ENCODE data around the gene CELA2B. TPM values are rescaled to one million over a fixed set of nuclear protein-coding genes. Genes with fewer than 3 reads are reported as not detected.

The CELA2B gene
- total and polyA plus RNA-seq, 9 of the 15 experiments (the other 6 are each of a cell fraction or from before 2014, with no cell fraction given): 0.25 to 2.1 (median 0.38) TPM; not detected in 5

DNA sequence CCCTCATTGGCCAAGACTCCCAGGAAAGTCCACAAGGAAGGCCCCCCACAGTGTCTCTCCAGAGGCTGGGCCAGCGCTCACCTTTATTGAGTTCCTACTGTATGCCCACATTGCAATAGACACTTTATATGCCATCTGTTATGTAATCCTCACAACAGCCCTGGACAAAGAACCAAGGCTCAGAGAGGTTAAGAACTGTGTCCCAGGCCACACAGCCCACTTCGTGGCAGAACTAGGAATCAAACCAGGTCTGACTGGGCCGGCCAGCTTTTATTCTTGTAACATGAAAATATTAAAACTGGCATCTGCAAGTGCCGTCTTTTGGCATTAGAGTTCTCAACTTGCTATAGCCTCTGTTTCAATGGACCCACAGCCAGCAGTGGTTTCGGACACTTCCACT is 33.1 kb upstream of the CELA2B start:
- Histone ChIP-seq H2AFZ (ENCODE audit: low read depth, low read length) (no peak overlapping the region), H3K9me1 (ENCODE audit: control insufficient read depth, insufficient read depth, low read length) (no peaks in the 10 kb centered on the region), H3K27me3 (ENCODE audit: control insufficient read depth in 2 of 2, insufficient read depth in 2 of 2, low read length in 2 of 2) (no peaks in the 10 kb centered on the region), H3K9ac (ENCODE audit: insufficient read depth in 1 of 2, low read depth in 2 of 2, low read length in 2 of 2) (no peak overlapping the region), H3K27ac (ENCODE audit: extremely low read depth, low read depth, low read length) (no peak overlapping the region), H3K4me1 (replicated peaks in 1 of 2; ENCODE audit: control insufficient read depth in 2 of 2, insufficient read depth in 2 of 2, low read length in 2 of 2) (peaks cover 7 to 19% of the 10 kb centered on the region in 2 experiments; a peak in 4 of 5 replicates), H3K9me3 (replicated peaks; ENCODE audit: control insufficient read depth, insufficient read depth, low read depth, low read length) (no peaks in the 10 kb centered on the region), H3K79me2 (ENCODE audit: control insufficient read depth, insufficient read depth, low read length) (no peaks in the 10 kb centered on the region), H3K4me2 (ENCODE audit: insufficient read depth, low read length) (no peak overlapping the region), H3K4me3 (no peak overlapping the region), H3K36me3 (ENCODE audit: control insufficient read depth, insufficient read depth, low read length) (no peaks in the 10 kb centered on the region), H4K20me1 (replicated peaks; ENCODE audit: control insufficient read depth, insufficient read depth, low read length) (no peaks in the 10 kb centered on the region)
- BruUV-seq (replicated peaks): no TSS peak
- CTCF ChIA-PET (ENCODE audit: low intra/inter-chr PET ratio): no interaction called here
- POLR2A ChIA-PET: interaction anchor here (0.8 to 2.2 kb wide), 2 partner anchors 11 to 340 kb away, joined by 3 to 12 read pairs; no protein-coding TSS in a partner anchor
- WGBS (ENCODE audit: insufficient coverage, low coverage, missing lambda C conversion rate): 50% methylated on average over 5 of the region's 5 CpGs
- FAIRE-seq (no peak), ATAC-seq (no peak), DNase-seq (ENCODE audit: extremely low read depth in 1 of 4, low spot score in 3 of 4) (no peak)
- intact Hi-C loops (cut with micrococcal nuclease): no loop called here
- in situ Hi-C loops (cut with MboI): no loop called here
- TF ChIP-seq, protein P1, sequence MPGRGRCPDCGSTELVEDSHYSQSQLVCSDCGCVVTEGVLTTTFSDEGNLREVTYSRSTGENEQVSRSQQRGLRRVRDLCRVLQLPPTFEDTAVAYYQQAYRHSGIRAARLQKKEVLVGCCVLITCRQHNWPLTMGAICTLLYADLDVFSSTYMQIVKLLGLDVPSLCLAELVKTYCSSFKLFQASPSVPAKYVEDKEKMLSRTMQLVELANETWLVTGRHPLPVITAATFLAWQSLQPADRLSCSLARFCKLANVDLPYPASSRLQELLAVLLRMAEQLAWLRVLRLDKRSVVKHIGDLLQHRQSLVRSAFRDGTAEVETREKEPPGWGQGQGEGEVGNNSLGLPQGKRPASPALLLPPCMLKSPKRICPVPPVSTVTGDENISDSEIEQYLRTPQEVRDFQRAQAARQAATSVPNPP (IDR thresholded peaks at IDR 0.05; ENCODE audit: borderline replicate concordance, insufficient read depth, insufficient read length): no peak
- no peak for TF ChIP-seq CBFA2T2 (conservative IDR thresholded peaks at IDR 0.05)
- TF ChIP-seq ZNF282 (CRISPR knock-in tag; IDR thresholded peaks at IDR 0.05): no peak
- peak; percentile 52; the same call in 1 of the 2 replicates for TF ChIP-seq BCOR (IDR thresholded peaks at IDR 0.05)
- no peak for TF ChIP-seq CC2D1A (IDR thresholded peaks at IDR 0.05)
- TF ChIP-seq, protein P2, sequence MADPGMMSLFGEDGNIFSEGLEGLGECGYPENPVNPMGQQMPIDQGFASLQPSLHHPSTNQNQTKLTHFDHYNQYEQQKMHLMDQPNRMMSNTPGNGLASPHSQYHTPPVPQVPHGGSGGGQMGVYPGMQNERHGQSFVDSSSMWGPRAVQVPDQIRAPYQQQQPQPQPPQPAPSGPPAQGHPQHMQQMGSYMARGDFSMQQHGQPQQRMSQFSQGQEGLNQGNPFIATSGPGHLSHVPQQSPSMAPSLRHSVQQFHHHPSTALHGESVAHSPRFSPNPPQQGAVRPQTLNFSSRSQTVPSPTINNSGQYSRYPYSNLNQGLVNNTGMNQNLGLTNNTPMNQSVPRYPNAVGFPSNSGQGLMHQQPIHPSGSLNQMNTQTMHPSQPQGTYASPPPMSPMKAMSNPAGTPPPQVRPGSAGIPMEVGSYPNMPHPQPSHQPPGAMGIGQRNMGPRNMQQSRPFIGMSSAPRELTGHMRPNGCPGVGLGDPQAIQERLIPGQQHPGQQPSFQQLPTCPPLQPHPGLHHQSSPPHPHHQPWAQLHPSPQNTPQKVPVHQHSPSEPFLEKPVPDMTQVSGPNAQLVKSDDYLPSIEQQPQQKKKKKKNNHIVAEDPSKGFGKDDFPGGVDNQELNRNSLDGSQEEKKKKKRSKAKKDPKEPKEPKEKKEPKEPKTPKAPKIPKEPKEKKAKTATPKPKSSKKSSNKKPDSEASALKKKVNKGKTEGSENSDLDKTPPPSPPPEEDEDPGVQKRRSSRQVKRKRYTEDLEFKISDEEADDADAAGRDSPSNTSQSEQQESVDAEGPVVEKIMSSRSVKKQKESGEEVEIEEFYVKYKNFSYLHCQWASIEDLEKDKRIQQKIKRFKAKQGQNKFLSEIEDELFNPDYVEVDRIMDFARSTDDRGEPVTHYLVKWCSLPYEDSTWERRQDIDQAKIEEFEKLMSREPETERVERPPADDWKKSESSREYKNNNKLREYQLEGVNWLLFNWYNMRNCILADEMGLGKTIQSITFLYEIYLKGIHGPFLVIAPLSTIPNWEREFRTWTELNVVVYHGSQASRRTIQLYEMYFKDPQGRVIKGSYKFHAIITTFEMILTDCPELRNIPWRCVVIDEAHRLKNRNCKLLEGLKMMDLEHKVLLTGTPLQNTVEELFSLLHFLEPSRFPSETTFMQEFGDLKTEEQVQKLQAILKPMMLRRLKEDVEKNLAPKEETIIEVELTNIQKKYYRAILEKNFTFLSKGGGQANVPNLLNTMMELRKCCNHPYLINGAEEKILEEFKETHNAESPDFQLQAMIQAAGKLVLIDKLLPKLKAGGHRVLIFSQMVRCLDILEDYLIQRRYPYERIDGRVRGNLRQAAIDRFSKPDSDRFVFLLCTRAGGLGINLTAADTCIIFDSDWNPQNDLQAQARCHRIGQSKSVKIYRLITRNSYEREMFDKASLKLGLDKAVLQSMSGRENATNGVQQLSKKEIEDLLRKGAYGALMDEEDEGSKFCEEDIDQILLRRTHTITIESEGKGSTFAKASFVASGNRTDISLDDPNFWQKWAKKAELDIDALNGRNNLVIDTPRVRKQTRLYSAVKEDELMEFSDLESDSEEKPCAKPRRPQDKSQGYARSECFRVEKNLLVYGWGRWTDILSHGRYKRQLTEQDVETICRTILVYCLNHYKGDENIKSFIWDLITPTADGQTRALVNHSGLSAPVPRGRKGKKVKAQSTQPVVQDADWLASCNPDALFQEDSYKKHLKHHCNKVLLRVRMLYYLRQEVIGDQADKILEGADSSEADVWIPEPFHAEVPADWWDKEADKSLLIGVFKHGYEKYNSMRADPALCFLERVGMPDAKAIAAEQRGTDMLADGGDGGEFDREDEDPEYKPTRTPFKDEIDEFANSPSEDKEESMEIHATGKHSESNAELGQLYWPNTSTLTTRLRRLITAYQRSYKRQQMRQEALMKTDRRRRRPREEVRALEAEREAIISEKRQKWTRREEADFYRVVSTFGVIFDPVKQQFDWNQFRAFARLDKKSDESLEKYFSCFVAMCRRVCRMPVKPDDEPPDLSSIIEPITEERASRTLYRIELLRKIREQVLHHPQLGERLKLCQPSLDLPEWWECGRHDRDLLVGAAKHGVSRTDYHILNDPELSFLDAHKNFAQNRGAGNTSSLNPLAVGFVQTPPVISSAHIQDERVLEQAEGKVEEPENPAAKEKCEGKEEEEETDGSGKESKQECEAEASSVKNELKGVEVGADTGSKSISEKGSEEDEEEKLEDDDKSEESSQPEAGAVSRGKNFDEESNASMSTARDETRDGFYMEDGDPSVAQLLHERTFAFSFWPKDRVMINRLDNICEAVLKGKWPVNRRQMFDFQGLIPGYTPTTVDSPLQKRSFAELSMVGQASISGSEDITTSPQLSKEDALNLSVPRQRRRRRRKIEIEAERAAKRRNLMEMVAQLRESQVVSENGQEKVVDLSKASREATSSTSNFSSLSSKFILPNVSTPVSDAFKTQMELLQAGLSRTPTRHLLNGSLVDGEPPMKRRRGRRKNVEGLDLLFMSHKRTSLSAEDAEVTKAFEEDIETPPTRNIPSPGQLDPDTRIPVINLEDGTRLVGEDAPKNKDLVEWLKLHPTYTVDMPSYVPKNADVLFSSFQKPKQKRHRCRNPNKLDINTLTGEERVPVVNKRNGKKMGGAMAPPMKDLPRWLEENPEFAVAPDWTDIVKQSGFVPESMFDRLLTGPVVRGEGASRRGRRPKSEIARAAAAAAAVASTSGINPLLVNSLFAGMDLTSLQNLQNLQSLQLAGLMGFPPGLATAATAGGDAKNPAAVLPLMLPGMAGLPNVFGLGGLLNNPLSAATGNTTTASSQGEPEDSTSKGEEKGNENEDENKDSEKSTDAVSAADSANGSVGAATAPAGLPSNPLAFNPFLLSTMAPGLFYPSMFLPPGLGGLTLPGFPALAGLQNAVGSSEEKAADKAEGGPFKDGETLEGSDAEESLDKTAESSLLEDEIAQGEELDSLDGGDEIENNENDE (IDR thresholded peaks at IDR 0.05; ENCODE audit: low read depth, low read length): no peak
- TF ChIP-seq SRSF1 (IDR thresholded peaks at IDR 0.05; ENCODE audit: low read depth, low read length): no peak
